CD4-positive, alpha-beta T cell (primary cell): ENCODE measurements around the gene SLX9. TPM values are rescaled to one million over a fixed set of nuclear protein-coding genes. Genes with fewer than 3 reads are reported as not detected.

Source experiments
- ATAC-seq: fragments of 200-7000 bp; cut with Tn5 transposase; one replicate; pipeline ENCODE4 v1.10.0; 2022; ENCODE audit warnings: mild to moderate bottlenecking; ENCODE audit not compliant: poor library complexity
- CTCF ChIA-PET: fragments of 350-600 bp; sonication (Branson Sonifier 250); formaldehyde crosslinking; loops from one replicate; lab custom pipeline; 2021; ENCODE audit warnings: antibody characterized with exemption, inconsistent platforms; lab: Charles Lee
- POLR2A ChIA-PET: fragments of 350-600 bp; sonication (Branson Sonifier 250); formaldehyde crosslinking; loops from one replicate; lab custom pipeline; 2021; ENCODE audit warnings: antibody characterized with exemption, inconsistent platforms; lab: Charles Lee
- DNase-seq, 14 experiments: peaks; one replicate each; pipeline ENCODE4 v3.0.0-alpha.2; 2013 to 2020; ENCODE audit warnings: mixed read lengths in 2 of 14
- H3K27ac ChIP-seq, 2 donors: one replicate each; pipeline versions ENCODE4 v1.5.1 to v1.7.0; 2013; ENCODE audit warnings: low read length in 2 of 2, low read depth in 1 of 2, mild to moderate bottlenecking in 1 of 2
- H3K27me3 ChIP-seq, 2 experiments: 1 replicate in 1 of 2; 2 replicates in 1 of 2; pipeline versions ENCODE4 v1.6.1 to v1.7.0; 2013; ENCODE audit warnings: low read length in 2 of 2, control low read depth in 1 of 2, mild to moderate bottlenecking in 1 of 2, moderate library complexity in 1 of 2; ENCODE audit not compliant: insufficient read depth in 2 of 2, control insufficient read depth in 1 of 2
- H3K36me3 ChIP-seq: one replicate; pipeline ENCODE4 v1.6.1; 2013; ENCODE audit warnings: low read length, control low read depth; ENCODE audit not compliant: insufficient read depth
- H3K4me1 ChIP-seq: one replicate; pipeline ENCODE4 v1.6.1; 2013; ENCODE audit warnings: low read length, control low read depth; ENCODE audit not compliant: insufficient read depth
- H3K4me3 ChIP-seq: one replicate; pipeline ENCODE4 v1.5.1; 2013; ENCODE audit warnings: mild to moderate bottlenecking, low read length, moderate library complexity
- H3K9me3 ChIP-seq, 2 experiments: 1 replicate in 1 of 2; 2 replicates in 1 of 2; pipeline versions ENCODE4 v1.6.1 to v1.7.0; 2013; ENCODE audit warnings: low read length in 2 of 2, mild to moderate bottlenecking in 2 of 2, control low read depth in 1 of 2, moderate library complexity in 1 of 2; ENCODE audit not compliant: control insufficient read depth in 1 of 2, insufficient read depth in 1 of 2
- H3K27ac Mint-ChIP-seq: one replicate; pipeline ENCODE4 v1.8.0; 2020; ENCODE audit warnings: mixed read lengths
- H3K27me3 Mint-ChIP-seq: one replicate; pipeline ENCODE4 v1.8.0; 2021; ENCODE audit warnings: mixed read lengths
- H3K36me3 Mint-ChIP-seq: one replicate; pipeline ENCODE4 v1.8.0; 2021; ENCODE audit warnings: low read depth, mixed read lengths
- H3K4me1 Mint-ChIP-seq: one replicate; pipeline ENCODE4 v1.8.0; 2021; ENCODE audit warnings: low read depth, mixed read lengths
- H3K4me3 Mint-ChIP-seq: one replicate; pipeline ENCODE4 v1.8.0; 2020; ENCODE audit warnings: mild to moderate bottlenecking, mixed read lengths
- H3K9me3 Mint-ChIP-seq: one replicate; pipeline ENCODE4 v1.8.0; 2020; ENCODE audit warnings: mixed read lengths
- CTCF ChIP-seq: fragments of 200-600 bp; IDR thresholded peaks from one replicate; pipeline ENCODE4 v1.8.0; 2022; ENCODE audit warnings: antibody characterized with exemption, mild to moderate bottlenecking
- intact Hi-C, 2 experiments: fragments of 100-400 bp; cut with DNase I in 1 of 2; cut with micrococcal nuclease in 1 of 2; formaldehyde crosslinking; loops; one replicate each; pipeline versions ENCODE4 v1.15.1 to v1.9.0; 2023 to 2025; cut with DNase I, micrococcal nuclease
- total RNA-seq, 174 experiments: library from RNA in 2 of 174; stranded (reverse) in 2 of 174; gene quantifications; one replicate each; pipeline ENCODE4 v1.2.3 and lab custom pipeline; 2021 to 2026

SLX9 gene
- total RNA-seq, 2 experiments from 2014 or later: 7.7 to 9.1 TPM

GRCh38 chr21:44923480-44924084 lies 16.2 kb upstream of the SLX9 start:
- H3K4me3 ChIP-seq: peak overlapping the region; percentile 80
- DNase-seq: no peak
- H3K4me1 Mint-ChIP-seq: peaks cover 84% of the 10 kb centered on the region
- ChIA-PET POLR2A (interaction anchor here (1.8 kb wide), 1 partner anchor 12 kb away, joined by 9 read pairs; no protein-coding TSS in a partner anchor), CTCF (no interaction called here)
- no peak for TF ChIP-seq CTCF
- peaks cover 23% of the 10 kb centered on the region for H3K36me3 Mint-ChIP-seq
- H3K36me3 ChIP-seq: peaks cover 1% of the 10 kb centered on the region
- no peaks in the 10 kb centered on the region for H3K9me3 Mint-ChIP-seq
- H3K4me3 Mint-ChIP-seq: peak overlapping the region; percentile 66
- peaks cover 68% of the 10 kb centered on the region for H3K4me1 ChIP-seq
- H3K27me3 ChIP-seq: no peaks in the 10 kb centered on the region
- H3K27ac Mint-ChIP-seq: peak overlapping the region; percentile 96
- no peak for ATAC-seq
- no peaks in the 10 kb centered on the region for H3K27me3 Mint-ChIP-seq
- intact Hi-C loops: no loop called here
- peak overlapping the region in 1 of 2 donors; percentile 55 for H3K27ac ChIP-seq
- no peaks in the 10 kb centered on the region for H3K9me3 ChIP-seq

GRCh38 chr21:44924606-44925377 lies 15.0 kb upstream of the SLX9 start:
- H3K36me3 Mint-ChIP-seq: peaks cover 15% of the 10 kb centered on the region
- no peaks in the 10 kb centered on the region for H3K27me3 ChIP-seq
- no peak for TF ChIP-seq CTCF
- no peaks in the 10 kb centered on the region for H3K36me3 ChIP-seq
- H3K4me3 Mint-ChIP-seq: peak overlapping the region; percentile 77
- H3K27ac ChIP-seq: peak overlapping the region; percentile 53 to 70
- no peaks in the 10 kb centered on the region for H3K9me3 Mint-ChIP-seq
- peak; percentile 12 for ATAC-seq
- peaks cover 94% of the 10 kb centered on the region for H3K4me1 Mint-ChIP-seq
- intact Hi-C loops: loop anchor here in 1 of 2 experiments (5.0 kb wide), 1 partner anchor 153 kb away; no protein-coding TSS in a partner anchor
- H3K9me3 ChIP-seq: no peaks in the 10 kb centered on the region
- CTCF ChIA-PET: no interaction called here
- peak overlapping the region; percentile 96 for H3K27ac Mint-ChIP-seq
- H3K4me1 ChIP-seq: peaks cover 76% of the 10 kb centered on the region
- peak overlapping the region; percentile 0 for H3K4me3 ChIP-seq
- POLR2A ChIA-PET: interaction anchor here (0.8 to 1.8 kb wide), 4 partner anchors 8 to 52 kb away, joined by 3 to 17 read pairs (median 6); no protein-coding TSS in a partner anchor
- DNase-seq: peak in 3 of 14 experiments; percentile 45 to 74 (median 71)
- H3K27me3 Mint-ChIP-seq: no peaks in the 10 kb centered on the region

- POLR2A ChIA-PET: interaction anchor here (0.8 to 1.8 kb wide), 4 partner anchors 9 to 53 kb away, joined by 3 to 17 read pairs (median 6); no protein-coding TSS in a partner anchor
- no peak for DNase-seq
- CTCF ChIA-PET: interaction anchor here (1.8 kb wide), 1 partner anchor 50 kb away, joined by 5 read pairs; no protein-coding TSS in a partner anchor
- H3K4me3 ChIP-seq: no peak overlapping the region
- H3K27me3 Mint-ChIP-seq: no peaks in the 10 kb centered on the region
- peaks cover 82% of the 10 kb centered on the region for H3K4me1 ChIP-seq
- H3K27ac Mint-ChIP-seq: peak overlapping the region; percentile 96
- H3K36me3 Mint-ChIP-seq: peaks cover 10% of the 10 kb centered on the region
- H3K27ac ChIP-seq: peak overlapping the region; percentile 53 to 70
- peak overlapping the region; percentile 77 for H3K4me3 Mint-ChIP-seq
- H3K4me1 Mint-ChIP-seq: peaks cover 96% of the 10 kb centered on the region
- H3K9me3 ChIP-seq: no peaks in the 10 kb centered on the region
- intact Hi-C loops: loop anchor here in 1 of 2 experiments (5.0 kb wide), 1 partner anchor 152 kb away; no protein-coding TSS in a partner anchor
- H3K27me3 ChIP-seq: no peaks in the 10 kb centered on the region
- TF ChIP-seq CTCF: no peak
- no peak for ATAC-seq
- H3K36me3 ChIP-seq: no peaks in the 10 kb centered on the region
- no peaks in the 10 kb centered on the region for H3K9me3 Mint-ChIP-seq
These were observed 14.5 kb upstream of the SLX9 start for GRCh38 chr21:44925378-44925755.
